GM12872 (cell line): Measurements from ENCODE around the gene PRR13.

Source experiments
- CTCF ChIP-seq: IDR thresholded peaks from 3 replicates; pipeline ENCODE4 v1.5.1; 2011; ENCODE audit warnings: low read depth, mild to moderate bottlenecking, low read length, moderate library complexity; ENCODE audit not compliant: insufficient read depth

The PRR13 gene

GRCh38 chr12:53431187-53431586 lies 10.3 kb upstream of the PRR13 start:
- TF ChIP-seq CTCF = no peak

GRCh38 chr12:53443955-53444354 lies 2.4 kb downstream of the PRR13 start:
- no peak for TF ChIP-seq CTCF

- TF ChIP-seq CTCF = no peak
These were observed 9.4 kb downstream of the PRR13 start for GRCh38 chr12:53450936-53451335.

- TF ChIP-seq CTCF = peak; percentile 87
These were observed 10.2 kb downstream of the PRR13 start, which contains the start of gene PCBP2 for GRCh38 chr12:53451661-53452158. Gene PCBP2, plus strand, starts transcription at chr12:53452102. Its CDS starts 2,699 bp downstream, at chr12:53454801.

GRCh38 chr12:53452159-53453077 lies 10.9 kb downstream of the PRR13 start:
- peak; percentile 36; the same call in 1 of the 3 replicates for TF ChIP-seq CTCF

GRCh38 chr12:53453953-53454640 lies 12.6 kb downstream of the PRR13 start:
- no peak for TF ChIP-seq CTCF

GRCh38 chr12:53454707-53455106 lies 13.2 kb downstream of the PRR13 start:
- no peak for TF ChIP-seq CTCF
